ENCODE data around the gene GPHA2. TPM values are rescaled to one million over a fixed set of nuclear protein-coding genes. Genes with fewer than 3 reads are reported as not detected.

Gene GPHA2
- polyA plus RNA-seq, 3 donors = 1.6 to 3.0 (median 2.4) TPM

Other genes with a start within 250 kb of the GPHA2 start
- gene NRXN2, start 212.7 kb downstream of the GPHA2 start, polyA plus RNA-seq (ENCODE audit: insufficient read length in 3 of 3) = 10 to 100 TPM; 13.1 to 25.8 (median 23.4) TPM
- 1 to 10 TPM; 5.1 to 7.6 (median 5.9) TPM for gene RASGRP2, start 191.8 kb downstream of the GPHA2 start, polyA plus RNA-seq (ENCODE audit: insufficient read length in 3 of 3)
- 1 to 10 TPM; 2.1 to 3.2 (median 2.4) TPM for gene PYGM, start 175.9 kb downstream of the GPHA2 start, polyA plus RNA-seq (ENCODE audit: insufficient read length in 3 of 3)
- gene SF1, start 157.4 kb downstream of the GPHA2 start, polyA plus RNA-seq (ENCODE audit: insufficient read length in 3 of 3) = 100 to 1,000 TPM; 346 to 463 (median 385) TPM
- 10 to 100 TPM; 14.9 to 23.3 (median 19.5) TPM for gene MAP4K2, start 132.7 kb downstream of the GPHA2 start, polyA plus RNA-seq (ENCODE audit: insufficient read length in 3 of 3)
- 10 to 100 TPM; 34.3 to 43.5 (median 41.9) TPM for gene MEN1, start 125.3 kb downstream of the GPHA2 start, polyA plus RNA-seq (ENCODE audit: insufficient read length in 3 of 3)
- gene CDC42BPG, start 91.2 kb downstream of the GPHA2 start, polyA plus RNA-seq (ENCODE audit: insufficient read length in 3 of 3) = 1 to 10 TPM; 4.0 to 6.3 (median 5.8) TPM
- 10 to 100 TPM; 54.8 to 67.9 (median 60.8) TPM for gene EHD1, start 57.3 kb downstream of the GPHA2 start, polyA plus RNA-seq (ENCODE audit: insufficient read length in 3 of 3)
- 10 to 100 TPM; 16.7 to 25.3 (median 21.7) TPM for gene ATG2A, start 18.7 kb downstream of the GPHA2 start, polyA plus RNA-seq (ENCODE audit: insufficient read length in 3 of 3)
- gene PPP2R5B, start 11.2 kb downstream of the GPHA2 start, polyA plus RNA-seq (ENCODE audit: insufficient read length in 3 of 3) = 10 to 100 TPM; 15.2 to 18.4 (median 16.1) TPM
- 1 to 10 TPM in 2 of 3 donors, under 1 TPM in 1; 0.76 to 1.2 (median 1.1) TPM for gene MAJIN, start 36.2 kb upstream of the GPHA2 start, polyA plus RNA-seq (ENCODE audit: insufficient read length in 3 of 3)
- gene BATF2, start 61.1 kb upstream of the GPHA2 start, polyA plus RNA-seq (ENCODE audit: insufficient read length in 3 of 3) = 1 to 10 TPM; 2.3 to 3.5 (median 3.0) TPM
- 10 to 100 TPM; 49.0 to 73.9 (median 63.6) TPM for gene ARL2, start 78.3 kb upstream of the GPHA2 start, polyA plus RNA-seq (ENCODE audit: insufficient read length in 3 of 3)
- 10 to 100 TPM; 21.4 to 33.1 (median 27.1) TPM for gene SNX15, start 91.5 kb upstream of the GPHA2 start, polyA plus RNA-seq (ENCODE audit: insufficient read length in 3 of 3)
- 10 to 100 TPM in 2 of 3 donors, 1 to 10 TPM in 1; 8.8 to 18.6 (median 10.5) TPM for gene SAC3D1, start 105.3 kb upstream of the GPHA2 start, polyA plus RNA-seq (ENCODE audit: insufficient read length in 3 of 3)
- gene NAALADL1, start 122.7 kb upstream of the GPHA2 start, polyA plus RNA-seq (ENCODE audit: insufficient read length in 3 of 3) = 10 to 100 TPM in 2 of 3 donors, 1 to 10 TPM in 1; 9.5 to 14.5 (median 10.7) TPM
- gene CDCA5, start 148.1 kb upstream of the GPHA2 start, polyA plus RNA-seq (ENCODE audit: insufficient read length in 3 of 3) = 10 to 100 TPM; 16.3 to 24.5 (median 20.1) TPM
- gene ZFPL1, start 148.3 kb upstream of the GPHA2 start, polyA plus RNA-seq (ENCODE audit: insufficient read length in 3 of 3) = 10 to 100 TPM; 26.6 to 38.4 (median 30.7) TPM
- 100 to 1,000 TPM in 2 of 3 donors, 10 to 100 TPM in 1; 85.0 to 146 (median 138) TPM for gene VPS51, start 160.3 kb upstream of the GPHA2 start, polyA plus RNA-seq (ENCODE audit: insufficient read length in 3 of 3)
- 10 to 100 TPM; 66.3 to 91.9 (median 82.8) TPM for gene TM7SF2, start 176.0 kb upstream of the GPHA2 start, polyA plus RNA-seq (ENCODE audit: insufficient read length in 3 of 3)
- gene ZNHIT2, start 181.8 kb upstream of the GPHA2 start, polyA plus RNA-seq (ENCODE audit: insufficient read length in 3 of 3) = 1 to 10 TPM; 5.3 to 9.4 (median 9.1) TPM
- gene FAU, start 186.2 kb upstream of the GPHA2 start, polyA plus RNA-seq (ENCODE audit: insufficient read length in 3 of 3) = 100 to 1,000 TPM; 528 to 810 (median 808) TPM
- 10 to 100 TPM; 55.7 to 59.3 (median 57.2) TPM for gene MRPL49, start 186.4 kb upstream of the GPHA2 start, polyA plus RNA-seq (ENCODE audit: insufficient read length in 3 of 3)
- 10 to 100 TPM; 47.9 to 53.6 (median 52.1) TPM for gene SYVN1, start 198.6 kb upstream of the GPHA2 start, polyA plus RNA-seq (ENCODE audit: insufficient read length in 3 of 3)
- not detected for gene SPDYC, start 234.3 kb upstream of the GPHA2 start, polyA plus RNA-seq (ENCODE audit: insufficient read length in 3 of 3)
- 100 to 1,000 TPM in 2 of 3 donors, 10 to 100 TPM in 1; 82.9 to 105 (median 104) TPM for gene CAPN1, start 246.0 kb upstream of the GPHA2 start, polyA plus RNA-seq (ENCODE audit: insufficient read length in 3 of 3)

Data from renal cortex interstitium (tissue), 3 donors.